HEK293 (cell line): ENCODE results near the gene DYNLT4.

Source experiments
- GFI1B ChIP-seq: fragments of 450-650 bp; formaldehyde crosslinking; IDR thresholded peaks from 2 replicates; pipeline ENCODE4 v1.5.1; 2016; ENCODE audit warnings: missing biosample characterization, missing genetic modification characterization
- IKZF3 ChIP-seq: fragments of 450-650 bp; IDR thresholded peaks from 2 replicates; pipeline ENCODE4 v1.5.0; 2018; ENCODE audit warnings: missing biosample characterization, mild to moderate bottlenecking, missing genetic modification characterization, moderate library complexity
- KLF16 ChIP-seq: fragments of 450-650 bp; formaldehyde crosslinking; IDR thresholded peaks from 2 replicates; pipeline ENCODE4 v1.5.1; 2017; ENCODE audit warnings: missing biosample characterization, missing genetic modification characterization
- KLF8 ChIP-seq: fragments of 450-650 bp; formaldehyde crosslinking; IDR thresholded peaks from 2 replicates; pipeline ENCODE4 v1.5.1; 2016; ENCODE audit warnings: missing biosample characterization, missing genetic modification characterization
- SETDB1 ChIP-seq: IDR thresholded peaks from one replicate; pipeline ENCODE4 v1.6.1; 2017; ENCODE audit warnings: mild to moderate bottlenecking, low read length, moderate library complexity, mixed read lengths; ENCODE audit not compliant: insufficient read length
- TCF7L2 ChIP-seq: IDR thresholded peaks from 2 replicates; pipeline ENCODE4 v1.6.1; 2011; ENCODE audit warnings: low read depth, mild to moderate bottlenecking, inconsistent platforms, low read length, moderate library complexity, borderline replicate concordance
- WT1 ChIP-seq: fragments of 450-650 bp; formaldehyde crosslinking; IDR thresholded peaks from 2 replicates; pipeline ENCODE4 v1.5.1; 2016; ENCODE audit warnings: missing biosample characterization, missing genetic modification characterization
- ZBTB48 ChIP-seq: fragments of 450-650 bp; formaldehyde crosslinking; IDR thresholded peaks from 2 replicates; pipeline ENCODE4 v1.5.1; 2016; ENCODE audit warnings: missing biosample characterization, missing genetic modification characterization
- ZBTB7A ChIP-seq: fragments of 450-650 bp; formaldehyde crosslinking; IDR thresholded peaks from 2 replicates; pipeline ENCODE4 v1.5.1; 2016; ENCODE audit warnings: low read depth, missing biosample characterization, missing genetic modification characterization
- ZFHX2 ChIP-seq: fragments of 450-650 bp; formaldehyde crosslinking; conservative IDR thresholded peaks from 2 replicates; pipeline ENCODE4 v1.5.1; 2016; ENCODE audit warnings: missing biosample characterization, missing genetic modification characterization
- ZFP37 ChIP-seq: fragments of 450-650 bp; formaldehyde crosslinking; IDR thresholded peaks from 2 replicates; pipeline ENCODE4 v1.5.1; 2016; ENCODE audit warnings: missing biosample characterization, missing genetic modification characterization
- ZNF140 ChIP-seq: fragments of 450-650 bp; formaldehyde crosslinking; IDR thresholded peaks from 2 replicates; pipeline ENCODE4 v1.5.1; 2016; ENCODE audit warnings: missing biosample characterization, missing genetic modification characterization
- ZNF174 ChIP-seq: fragments of 450-650 bp; formaldehyde crosslinking; IDR thresholded peaks from 2 replicates; pipeline ENCODE4 v1.5.0; 2017; ENCODE audit warnings: missing biosample characterization, mild to moderate bottlenecking, missing genetic modification characterization
- ZNF214 ChIP-seq: fragments of 450-650 bp; formaldehyde crosslinking; IDR thresholded peaks from 2 replicates; pipeline ENCODE4 v1.5.1; 2017; ENCODE audit warnings: missing biosample characterization, mild to moderate bottlenecking, missing genetic modification characterization, borderline replicate concordance
- ZNF274 ChIP-seq, 2 experiments: fragments of 200-500 bp in 1 of 2; fragments of 450-650 bp in 1 of 2; sonication (Bioruptor generic) in 1 of 2; formaldehyde crosslinking in 1 of 2; IDR thresholded peaks; 2 replicates each; pipeline versions ENCODE4 v1.5.1 to v1.6.1; 2014 to 2016; ENCODE audit warnings: borderline replicate concordance in 1 of 2, inconsistent platforms in 1 of 2, low read length in 1 of 2, missing biosample characterization in 1 of 2, missing genetic modification characterization in 1 of 2
- ZNF426 ChIP-seq: fragments of 450-650 bp; formaldehyde crosslinking; IDR thresholded peaks from 2 replicates; pipeline ENCODE4 v1.5.1; 2017; ENCODE audit warnings: missing biosample characterization, missing genetic modification characterization, mild to moderate bottlenecking, inconsistent platforms, moderate library complexity
- ZNF529 ChIP-seq: fragments of 450-650 bp; formaldehyde crosslinking; IDR thresholded peaks from 2 replicates; pipeline ENCODE4 v1.5.1; 2017; ENCODE audit warnings: missing genetic modification characterization, missing biosample characterization; ENCODE audit not compliant: insufficient replicate concordance
- ZNF560 ChIP-seq: fragments of 450-650 bp; formaldehyde crosslinking; IDR thresholded peaks from 2 replicates; pipeline ENCODE4 v1.5.1; 2017; ENCODE audit warnings: missing biosample characterization, missing genetic modification characterization, borderline replicate concordance
- ZNF596 ChIP-seq: fragments of 450-650 bp; IDR thresholded peaks from 2 replicates; pipeline ENCODE4 v1.5.0; 2018; ENCODE audit warnings: missing biosample characterization, mild to moderate bottlenecking, missing genetic modification characterization, moderate library complexity
- ZNF610 ChIP-seq: fragments of 450-650 bp; formaldehyde crosslinking; IDR thresholded peaks from 2 replicates; pipeline ENCODE4 v1.5.1; 2016; ENCODE audit warnings: missing biosample characterization, missing genetic modification characterization, borderline replicate concordance
- ZNF621 ChIP-seq: fragments of 450-650 bp; formaldehyde crosslinking; IDR thresholded peaks from 2 replicates; pipeline ENCODE4 v1.5.1; 2017; ENCODE audit warnings: missing biosample characterization, missing genetic modification characterization
- ZNF624 ChIP-seq: fragments of 450-650 bp; formaldehyde crosslinking; IDR thresholded peaks from 2 replicates; pipeline ENCODE4 v1.5.1; 2017; ENCODE audit warnings: missing biosample characterization, missing genetic modification characterization
- ZNF654 ChIP-seq: fragments of 450-650 bp; formaldehyde crosslinking; IDR thresholded peaks from 2 replicates; pipeline ENCODE4 v1.5.1; 2016; ENCODE audit warnings: low read depth, missing biosample characterization, missing genetic modification characterization
- ZSCAN23 ChIP-seq: fragments of 450-650 bp; formaldehyde crosslinking; IDR thresholded peaks from 2 replicates; pipeline ENCODE4 v1.5.1; 2016; ENCODE audit warnings: missing biosample characterization, missing genetic modification characterization
- ZSCAN30 ChIP-seq: fragments of 450-650 bp; IDR thresholded peaks from 2 replicates; pipeline ENCODE4 v1.5.1; 2018; ENCODE audit warnings: missing biosample characterization, mild to moderate bottlenecking, missing genetic modification characterization, moderate library complexity
- TF ChIP-seq, protein P1 (sequence below): fragments of 450-650 bp; formaldehyde crosslinking; IDR thresholded peaks from 2 replicates; pipeline ENCODE4 v1.5.1; 2016; ENCODE audit warnings: missing biosample characterization, missing genetic modification characterization
- TF ChIP-seq, protein P2 (sequence below): fragments of 450-650 bp; formaldehyde crosslinking; IDR thresholded peaks from 2 replicates; pipeline ENCODE4 v1.5.1; 2016; ENCODE audit warnings: missing biosample characterization, missing genetic modification characterization
- TF ChIP-seq, protein P3 (sequence below): fragments of 450-650 bp; formaldehyde crosslinking; IDR thresholded peaks from 2 replicates; pipeline ENCODE4 v1.5.1; 2017; ENCODE audit warnings: missing biosample characterization, missing genetic modification characterization
- TF ChIP-seq, protein P4 (sequence below): fragments of 450-650 bp; formaldehyde crosslinking; IDR thresholded peaks from 2 replicates; pipeline ENCODE4 v1.5.1; 2016; ENCODE audit warnings: missing biosample characterization, missing genetic modification characterization
- TF ChIP-seq, protein P5 (sequence below): fragments of 450-650 bp; IDR thresholded peaks from 2 replicates; pipeline ENCODE4 v1.5.1; 2018; ENCODE audit warnings: missing biosample characterization, missing genetic modification characterization

Gene DYNLT4

DNA sequence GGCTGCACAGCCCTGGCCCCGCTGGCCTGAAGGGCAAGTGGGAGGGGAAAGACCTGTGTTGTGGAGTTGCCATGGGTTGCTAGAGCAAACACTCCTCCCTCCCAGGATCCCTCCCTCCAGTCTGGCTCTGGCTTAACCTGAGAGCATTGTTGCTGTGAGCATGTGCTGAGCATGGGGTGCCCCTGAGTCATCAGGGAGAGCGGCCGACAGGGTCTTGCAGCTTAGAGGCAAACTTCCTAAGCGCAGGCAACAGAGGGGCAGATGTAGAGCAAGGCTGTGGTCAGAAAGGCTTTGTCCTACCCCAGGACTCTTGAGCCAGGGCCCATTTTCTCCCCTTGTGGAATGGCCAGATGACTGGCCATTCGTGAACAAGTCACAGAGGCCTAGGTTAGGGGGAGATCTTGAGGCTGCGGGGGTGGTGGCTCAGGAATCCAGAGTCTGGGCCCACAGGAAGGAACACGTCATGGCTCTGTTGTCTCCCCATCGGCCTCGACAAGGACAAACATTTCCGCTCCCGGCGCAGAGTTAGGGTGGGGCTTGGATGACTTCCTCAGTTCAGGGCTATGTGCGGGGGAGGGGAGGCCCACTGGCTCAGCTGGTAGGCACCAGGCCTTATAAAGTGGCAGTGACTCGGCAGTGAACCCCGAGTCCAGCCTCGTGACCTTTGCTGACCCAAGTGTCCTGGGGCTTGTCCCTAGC lies 362 bp upstream of the DYNLT4 start (continued):
- TF ChIP-seq TCF7L2 (no peak), ZNF174 (tag by site-specific recombination) (no peak), ZNF140 (no peak), ZSCAN30 (tag by site-specific recombination) (no peak), IKZF3 (tag by site-specific recombination) (no peak), ZSCAN23 (no peak), ZNF610 (tag by site-specific recombination) (no peak), ZNF596 (tag by site-specific recombination) (no peak), ZNF624 (tag by site-specific recombination) (no peak), KLF16 (tag by site-specific recombination) (no peak), ZBTB7A (tag by site-specific recombination) (no peak), ZNF426 (tag by site-specific recombination) (no peak), GFI1B (tag by site-specific recombination) (no peak), ZNF560 (tag by site-specific recombination) (no peak), ZFHX2 (tag by site-specific recombination) (peak; percentile 75), ZNF214 (no peak), ZBTB48 (tag by site-specific recombination) (0 out of 2 replicates have a peak, but pooled peaks have one; percentile 8), ZNF529 (tag by site-specific recombination) (no peak), WT1 (tag by site-specific recombination) (peak; percentile 80), SETDB1 (peak; percentile 70), ZNF274 (IDR thresholded peaks at IDR 0.05; ENCODE audit: low read length) (no peak), ZNF274 (tag by site-specific recombination; IDR thresholded peaks at IDR 0.05; ENCODE audit: borderline replicate concordance) (no peak), ZNF654 (no peak), ZFP37 (tag by site-specific recombination) (peak; percentile 44; the same call in 1 of the 2 replicates), KLF8 (tag by site-specific recombination) (peak; percentile 46; the same call in 1 of the 2 replicates), ZNF621 (tag by site-specific recombination) (no peak)
- TF ChIP-seq, protein P1, sequence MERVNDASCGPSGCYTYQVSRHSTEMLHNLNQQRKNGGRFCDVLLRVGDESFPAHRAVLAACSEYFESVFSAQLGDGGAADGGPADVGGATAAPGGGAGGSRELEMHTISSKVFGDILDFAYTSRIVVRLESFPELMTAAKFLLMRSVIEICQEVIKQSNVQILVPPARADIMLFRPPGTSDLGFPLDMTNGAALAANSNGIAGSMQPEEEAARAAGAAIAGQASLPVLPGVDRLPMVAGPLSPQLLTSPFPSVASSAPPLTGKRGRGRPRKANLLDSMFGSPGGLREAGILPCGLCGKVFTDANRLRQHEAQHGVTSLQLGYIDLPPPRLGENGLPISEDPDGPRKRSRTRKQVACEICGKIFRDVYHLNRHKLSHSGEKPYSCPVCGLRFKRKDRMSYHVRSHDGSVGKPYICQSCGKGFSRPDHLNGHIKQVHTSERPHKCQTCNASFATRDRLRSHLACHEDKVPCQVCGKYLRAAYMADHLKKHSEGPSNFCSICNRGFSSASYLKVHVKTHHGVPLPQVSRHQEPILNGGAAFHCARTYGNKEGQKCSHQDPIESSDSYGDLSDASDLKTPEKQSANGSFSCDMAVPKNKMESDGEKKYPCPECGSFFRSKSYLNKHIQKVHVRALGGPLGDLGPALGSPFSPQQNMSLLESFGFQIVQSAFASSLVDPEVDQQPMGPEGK (tag by site-specific recombination) = peak; percentile 9
- TF ChIP-seq, protein P2, sequence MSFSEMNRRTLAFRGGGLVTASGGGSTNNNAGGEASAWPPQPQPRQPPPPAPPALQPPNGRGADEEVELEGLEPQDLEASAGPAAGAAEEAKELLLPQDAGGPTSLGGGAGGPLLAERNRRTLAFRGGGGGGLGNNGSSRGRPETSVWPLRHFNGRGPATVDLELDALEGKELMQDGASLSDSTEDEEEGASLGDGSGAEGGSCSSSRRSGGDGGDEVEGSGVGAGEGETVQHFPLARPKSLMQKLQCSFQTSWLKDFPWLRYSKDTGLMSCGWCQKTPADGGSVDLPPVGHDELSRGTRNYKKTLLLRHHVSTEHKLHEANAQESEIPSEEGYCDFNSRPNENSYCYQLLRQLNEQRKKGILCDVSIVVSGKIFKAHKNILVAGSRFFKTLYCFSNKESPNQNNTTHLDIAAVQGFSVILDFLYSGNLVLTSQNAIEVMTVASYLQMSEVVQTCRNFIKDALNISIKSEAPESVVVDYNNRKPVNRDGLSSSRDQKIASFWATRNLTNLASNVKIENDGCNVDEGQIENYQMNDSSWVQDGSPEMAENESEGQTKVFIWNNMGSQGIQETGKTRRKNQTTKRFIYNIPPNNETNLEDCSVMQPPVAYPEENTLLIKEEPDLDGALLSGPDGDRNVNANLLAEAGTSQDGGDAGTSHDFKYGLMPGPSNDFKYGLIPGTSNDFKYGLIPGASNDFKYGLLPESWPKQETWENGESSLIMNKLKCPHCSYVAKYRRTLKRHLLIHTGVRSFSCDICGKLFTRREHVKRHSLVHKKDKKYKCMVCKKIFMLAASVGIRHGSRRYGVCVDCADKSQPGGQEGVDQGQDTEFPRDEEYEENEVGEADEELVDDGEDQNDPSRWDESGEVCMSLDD (tag by site-specific recombination) = peak; percentile 56
- TF ChIP-seq, protein P3, sequence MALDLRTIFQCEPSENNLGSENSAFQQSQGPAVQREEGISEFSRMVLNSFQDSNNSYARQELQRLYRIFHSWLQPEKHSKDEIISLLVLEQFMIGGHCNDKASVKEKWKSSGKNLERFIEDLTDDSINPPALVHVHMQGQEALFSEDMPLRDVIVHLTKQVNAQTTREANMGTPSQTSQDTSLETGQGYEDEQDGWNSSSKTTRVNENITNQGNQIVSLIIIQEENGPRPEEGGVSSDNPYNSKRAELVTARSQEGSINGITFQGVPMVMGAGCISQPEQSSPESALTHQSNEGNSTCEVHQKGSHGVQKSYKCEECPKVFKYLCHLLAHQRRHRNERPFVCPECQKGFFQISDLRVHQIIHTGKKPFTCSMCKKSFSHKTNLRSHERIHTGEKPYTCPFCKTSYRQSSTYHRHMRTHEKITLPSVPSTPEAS (tag by site-specific recombination) = no peak
- TF ChIP-seq, protein P4, sequence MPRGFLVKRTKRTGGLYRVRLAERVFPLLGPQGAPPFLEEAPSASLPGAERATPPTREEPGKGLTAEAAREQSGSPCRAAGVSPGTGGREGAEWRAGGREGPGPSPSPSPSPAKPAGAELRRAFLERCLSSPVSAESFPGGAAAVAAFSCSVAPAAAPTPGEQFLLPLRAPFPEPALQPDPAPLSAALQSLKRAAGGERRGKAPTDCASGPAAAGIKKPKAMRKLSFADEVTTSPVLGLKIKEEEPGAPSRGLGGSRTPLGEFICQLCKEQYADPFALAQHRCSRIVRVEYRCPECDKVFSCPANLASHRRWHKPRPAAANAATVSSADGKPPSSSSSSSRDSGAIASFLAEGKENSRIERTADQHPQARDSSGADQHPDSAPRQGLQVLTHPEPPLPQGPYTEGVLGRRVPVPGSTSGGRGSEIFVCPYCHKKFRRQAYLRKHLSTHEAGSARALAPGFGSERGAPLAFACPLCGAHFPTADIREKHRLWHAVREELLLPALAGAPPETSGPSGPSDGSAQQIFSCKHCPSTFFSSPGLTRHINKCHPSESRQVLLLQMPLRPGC (tag by site-specific recombination) = no peak
- TF ChIP-seq, protein P5, sequence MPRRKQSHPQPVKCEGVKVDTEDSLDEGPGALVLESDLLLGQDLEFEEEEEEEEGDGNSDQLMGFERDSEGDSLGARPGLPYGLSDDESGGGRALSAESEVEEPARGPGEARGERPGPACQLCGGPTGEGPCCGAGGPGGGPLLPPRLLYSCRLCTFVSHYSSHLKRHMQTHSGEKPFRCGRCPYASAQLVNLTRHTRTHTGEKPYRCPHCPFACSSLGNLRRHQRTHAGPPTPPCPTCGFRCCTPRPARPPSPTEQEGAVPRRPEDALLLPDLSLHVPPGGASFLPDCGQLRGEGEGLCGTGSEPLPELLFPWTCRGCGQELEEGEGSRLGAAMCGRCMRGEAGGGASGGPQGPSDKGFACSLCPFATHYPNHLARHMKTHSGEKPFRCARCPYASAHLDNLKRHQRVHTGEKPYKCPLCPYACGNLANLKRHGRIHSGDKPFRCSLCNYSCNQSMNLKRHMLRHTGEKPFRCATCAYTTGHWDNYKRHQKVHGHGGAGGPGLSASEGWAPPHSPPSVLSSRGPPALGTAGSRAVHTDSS = no peak
